Keratinocyte (primary cell): ENCODE results near the gene NMT2.

Source experiments
- EZH2 ChIP-seq: IDR thresholded peaks from one replicate; pipeline ENCODE4 v1.6.1; 2012; ENCODE audit warnings: inconsistent platforms, mild to moderate bottlenecking, low read length, moderate library complexity
- TF ChIP-seq, protein P1 (sequence below), 3 experiments: IDR thresholded peaks in 1 of 3; conservative IDR thresholded peaks in 1 of 3; optimal IDR thresholded peaks in 1 of 3; 2 replicates in 2 of 3; 3 replicates in 1 of 3; pipeline versions ENCODE3 to v1.5.1; 2011; ENCODE audit warnings: low read length in 3 of 3, mild to moderate bottlenecking in 3 of 3, moderate library complexity in 2 of 3, control low read depth in 1 of 3, inconsistent platforms in 1 of 3; ENCODE audit not compliant: insufficient read depth in 2 of 3; ENCODE audit errors: extremely low read depth in 1 of 3

DNA sequence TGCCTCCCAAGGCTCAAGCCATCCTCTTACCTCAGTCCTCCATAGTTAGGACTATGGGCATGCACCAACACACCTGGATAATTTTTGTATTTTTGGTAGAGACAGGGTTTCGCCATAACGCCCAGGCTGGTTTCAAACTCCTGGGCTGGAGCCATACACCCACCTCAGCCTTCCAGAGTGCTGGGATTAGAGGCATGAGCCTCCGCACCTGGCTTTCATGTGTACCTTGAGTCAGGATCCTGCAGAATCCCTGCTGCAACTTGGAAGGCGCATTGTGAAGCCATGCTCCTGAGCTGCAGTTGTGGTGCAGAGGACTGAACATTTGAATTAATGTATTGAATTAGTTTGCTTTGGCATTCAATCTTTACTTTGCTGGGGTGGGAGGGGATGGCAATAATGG lies 29.4 kb upstream of the NMT2 start:
- TF ChIP-seq EZH2, result no peak
- TF ChIP-seq, protein P1, sequence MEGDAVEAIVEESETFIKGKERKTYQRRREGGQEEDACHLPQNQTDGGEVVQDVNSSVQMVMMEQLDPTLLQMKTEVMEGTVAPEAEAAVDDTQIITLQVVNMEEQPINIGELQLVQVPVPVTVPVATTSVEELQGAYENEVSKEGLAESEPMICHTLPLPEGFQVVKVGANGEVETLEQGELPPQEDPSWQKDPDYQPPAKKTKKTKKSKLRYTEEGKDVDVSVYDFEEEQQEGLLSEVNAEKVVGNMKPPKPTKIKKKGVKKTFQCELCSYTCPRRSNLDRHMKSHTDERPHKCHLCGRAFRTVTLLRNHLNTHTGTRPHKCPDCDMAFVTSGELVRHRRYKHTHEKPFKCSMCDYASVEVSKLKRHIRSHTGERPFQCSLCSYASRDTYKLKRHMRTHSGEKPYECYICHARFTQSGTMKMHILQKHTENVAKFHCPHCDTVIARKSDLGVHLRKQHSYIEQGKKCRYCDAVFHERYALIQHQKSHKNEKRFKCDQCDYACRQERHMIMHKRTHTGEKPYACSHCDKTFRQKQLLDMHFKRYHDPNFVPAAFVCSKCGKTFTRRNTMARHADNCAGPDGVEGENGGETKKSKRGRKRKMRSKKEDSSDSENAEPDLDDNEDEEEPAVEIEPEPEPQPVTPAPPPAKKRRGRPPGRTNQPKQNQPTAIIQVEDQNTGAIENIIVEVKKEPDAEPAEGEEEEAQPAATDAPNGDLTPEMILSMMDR (optimal IDR thresholded peaks at IDR 0.05 in 1 of 3, IDR thresholded peaks at IDR 0.05 in 1 of 3, conservative IDR thresholded peaks at IDR 0.05 in 1 of 3; ENCODE audit: extremely low read depth in 1 of 3, insufficient read depth in 2 of 3, low read length in 3 of 3), result no peak
